GM18858 (cell line): Measurements from ENCODE around the gene FAM110C.

Experiments
- ATAC-seq: cut with Tn5 transposase; IDR thresholded peaks from one replicate; pipeline ENCODE4 v1.9.1; 2021; ENCODE audit not compliant: unreplicated experiment

The FAM110C gene

GRCh38 chr2:10222-10875 lies 36.0 kb downstream of the FAM110C start:
- ATAC-seq = no peak
